ENCODE results near the gene ASZ1. TPM values are rescaled to one million over a fixed set of nuclear protein-coding genes. Genes with fewer than 3 reads are reported as not detected.

Gene ASZ1
- total and polyA plus RNA-seq, 5 donors from 2014 or later: not detected

- Mint-ChIP-seq H3K36me3 (no peaks in the 10 kb centered on the region), H3K4me1 (peaks cover 0 to 2% (median 0%) of the 10 kb centered on the region in 4 donors), H3K9me3 (peaks cover 0 to 5% (median 0%) of the 10 kb centered on the region in 7 donors), H3K4me3 (no peak overlapping the region), H3K27ac (no peak overlapping the region), H3K27me3 (peaks cover 26% of the 10 kb centered on the region)
- peaks cover 10% of the 10 kb centered on the region for H3K27me3 ChIP-seq (ENCODE audit: control insufficient read depth, insufficient read depth, low read length)
- ATAC-seq (ENCODE audit: low read depth in 2 of 2) (no peak), DNase-seq (no peak)
- H3K4me1 ChIP-seq (ENCODE audit: control insufficient read depth, insufficient read depth, low read length, poor library complexity, severe bottlenecking): no peaks in the 10 kb centered on the region
- H3K36me3 ChIP-seq (ENCODE audit: control insufficient read depth, insufficient read depth, low read length): no peaks in the 10 kb centered on the region
- H3K9me3 ChIP-seq (ENCODE audit: control insufficient read depth in 2 of 2, low read length in 2 of 2): no peaks in the 10 kb centered on the region
- H3K27ac ChIP-seq (ENCODE audit: insufficient read depth, low read length, poor library complexity, severe bottlenecking): no peak overlapping the region
- no peak overlapping the region for H3K4me3 ChIP-seq (ENCODE audit: low read depth, low read length)
These were observed 108.1 kb downstream of the ASZ1 start for GRCh38 chr7:117319181-117319580.

- H3K36me3 Mint-ChIP-seq: no peaks in the 10 kb centered on the region
- no peaks in the 10 kb centered on the region for H3K4me1 ChIP-seq (ENCODE audit: control insufficient read depth, insufficient read depth, low read length, poor library complexity, severe bottlenecking)
- H3K4me3 ChIP-seq (ENCODE audit: low read depth, low read length): no peak overlapping the region
- H3K36me3 ChIP-seq (ENCODE audit: control insufficient read depth, insufficient read depth, low read length): no peaks in the 10 kb centered on the region
- H3K27me3 ChIP-seq (ENCODE audit: control insufficient read depth, insufficient read depth, low read length): no peaks in the 10 kb centered on the region
- H3K4me1 Mint-ChIP-seq: no peaks in the 10 kb centered on the region
- H3K9me3 Mint-ChIP-seq: peaks cover 0 to 4% (median 0%) of the 10 kb centered on the region in 7 donors
- DNase-seq (no peak), ATAC-seq (ENCODE audit: low read depth in 2 of 2) (no peak)
- H3K4me3 Mint-ChIP-seq: no peak overlapping the region
- no peaks in the 10 kb centered on the region for H3K9me3 ChIP-seq (ENCODE audit: control insufficient read depth in 2 of 2, low read length in 2 of 2)
- H3K27ac Mint-ChIP-seq: no peak overlapping the region
- peaks cover 5% of the 10 kb centered on the region for H3K27me3 Mint-ChIP-seq
- H3K27ac ChIP-seq (ENCODE audit: insufficient read depth, low read length, poor library complexity, severe bottlenecking): no peak overlapping the region
These were observed 113.7 kb downstream of the ASZ1 start for GRCh38 chr7:117313582-117313981.

Other genes with a start within 250 kb of the ASZ1 start
- gene WNT2, start 104.4 kb downstream of the ASZ1 start, total RNA-seq: not detected
- gene WNT2, start 104.4 kb downstream of the ASZ1 start, polyA plus RNA-seq: not detected
- gene CFTR, start 52.5 kb upstream of the ASZ1 start, total RNA-seq: not detected
- not detected for gene CFTR, start 52.5 kb upstream of the ASZ1 start, polyA plus RNA-seq